Fibroblast of pulmonary artery (primary cell): ENCODE results near the gene DEPDC1B.

ENCODE experiments used
- DNase-seq: peaks from one replicate; pipeline ENCODE4 v3.0.0-alpha.2; 2010; ENCODE audit warnings: low read depth
- H3K4me3 ChIP-seq: replicated peaks from 2 replicates; pipeline ENCODE4 v1.5.1; 2011; ENCODE audit warnings: low read depth, mild to moderate bottlenecking, control low read depth, low read length, moderate library complexity
- TF ChIP-seq, protein P1 (sequence below): IDR thresholded peaks from 2 replicates; pipeline ENCODE4 v1.5.1; 2011; ENCODE audit warnings: mild to moderate bottlenecking, control low read depth, low read length, inconsistent platforms; ENCODE audit errors: missing control alignments

DEPDC1B gene

DNA sequence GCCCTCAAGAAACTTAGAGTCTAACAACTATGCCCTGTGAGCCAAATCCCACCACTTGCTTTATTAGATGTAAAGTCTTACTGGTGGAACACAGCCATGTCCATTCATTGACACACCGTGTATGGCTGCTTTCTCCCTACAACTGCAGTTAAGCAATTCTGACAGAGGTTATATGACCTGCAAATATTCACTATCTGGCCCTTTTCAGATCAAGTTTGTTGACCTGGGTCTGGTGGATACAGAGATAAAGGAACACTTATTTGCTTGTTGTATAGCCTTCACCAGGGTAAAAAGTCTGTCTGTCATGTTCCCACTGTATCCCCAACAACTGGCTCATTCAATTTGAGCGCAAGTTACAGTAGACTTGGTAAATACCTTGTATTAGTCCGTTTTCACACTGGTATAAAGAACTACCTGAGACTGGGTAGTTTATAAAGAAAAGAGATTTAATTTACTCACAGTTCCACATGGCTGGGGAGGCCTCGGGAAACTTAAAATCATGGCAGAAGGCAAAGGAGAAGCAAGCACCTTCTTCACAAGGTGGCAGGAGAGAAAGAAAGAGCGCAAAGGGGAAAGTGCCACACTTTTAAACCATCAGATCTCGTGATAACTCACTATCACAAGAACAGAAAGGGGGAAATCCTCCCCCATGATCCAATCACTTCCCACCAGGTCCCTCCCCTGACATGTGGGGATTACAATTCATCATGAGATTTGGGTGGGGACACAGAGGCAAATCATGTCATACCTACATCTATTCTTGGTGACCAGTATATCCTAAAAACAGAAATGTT, 27.9 kb downstream of the DEPDC1B start:
- no peak overlapping the region for H3K4me3 ChIP-seq
- TF ChIP-seq, protein P1, sequence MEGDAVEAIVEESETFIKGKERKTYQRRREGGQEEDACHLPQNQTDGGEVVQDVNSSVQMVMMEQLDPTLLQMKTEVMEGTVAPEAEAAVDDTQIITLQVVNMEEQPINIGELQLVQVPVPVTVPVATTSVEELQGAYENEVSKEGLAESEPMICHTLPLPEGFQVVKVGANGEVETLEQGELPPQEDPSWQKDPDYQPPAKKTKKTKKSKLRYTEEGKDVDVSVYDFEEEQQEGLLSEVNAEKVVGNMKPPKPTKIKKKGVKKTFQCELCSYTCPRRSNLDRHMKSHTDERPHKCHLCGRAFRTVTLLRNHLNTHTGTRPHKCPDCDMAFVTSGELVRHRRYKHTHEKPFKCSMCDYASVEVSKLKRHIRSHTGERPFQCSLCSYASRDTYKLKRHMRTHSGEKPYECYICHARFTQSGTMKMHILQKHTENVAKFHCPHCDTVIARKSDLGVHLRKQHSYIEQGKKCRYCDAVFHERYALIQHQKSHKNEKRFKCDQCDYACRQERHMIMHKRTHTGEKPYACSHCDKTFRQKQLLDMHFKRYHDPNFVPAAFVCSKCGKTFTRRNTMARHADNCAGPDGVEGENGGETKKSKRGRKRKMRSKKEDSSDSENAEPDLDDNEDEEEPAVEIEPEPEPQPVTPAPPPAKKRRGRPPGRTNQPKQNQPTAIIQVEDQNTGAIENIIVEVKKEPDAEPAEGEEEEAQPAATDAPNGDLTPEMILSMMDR: no peak
- DNase-seq: no peak

DNA sequence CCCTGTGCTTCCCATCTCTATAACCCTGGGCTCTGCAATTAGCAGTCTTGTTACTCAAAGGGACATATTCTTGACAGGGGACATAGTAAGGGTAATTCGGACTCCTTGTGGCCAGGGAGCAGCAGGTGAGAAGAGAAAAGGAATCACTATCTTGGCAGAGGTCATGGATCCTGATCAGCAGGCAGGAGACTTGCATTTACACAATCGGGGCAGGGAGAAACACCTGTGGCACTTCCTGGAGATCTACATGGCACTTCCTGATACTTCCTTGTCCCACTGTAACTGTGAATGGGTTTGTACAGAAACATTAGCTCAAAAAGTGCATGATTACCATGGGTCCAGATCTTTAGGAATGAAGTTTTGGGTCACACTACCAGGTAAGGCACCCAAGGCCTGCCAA, 29.2 kb downstream of the DEPDC1B start:
- DNase-seq: no peak
- TF ChIP-seq, protein P1: no peak
- H3K4me3 ChIP-seq: no peak overlapping the region

DNA sequence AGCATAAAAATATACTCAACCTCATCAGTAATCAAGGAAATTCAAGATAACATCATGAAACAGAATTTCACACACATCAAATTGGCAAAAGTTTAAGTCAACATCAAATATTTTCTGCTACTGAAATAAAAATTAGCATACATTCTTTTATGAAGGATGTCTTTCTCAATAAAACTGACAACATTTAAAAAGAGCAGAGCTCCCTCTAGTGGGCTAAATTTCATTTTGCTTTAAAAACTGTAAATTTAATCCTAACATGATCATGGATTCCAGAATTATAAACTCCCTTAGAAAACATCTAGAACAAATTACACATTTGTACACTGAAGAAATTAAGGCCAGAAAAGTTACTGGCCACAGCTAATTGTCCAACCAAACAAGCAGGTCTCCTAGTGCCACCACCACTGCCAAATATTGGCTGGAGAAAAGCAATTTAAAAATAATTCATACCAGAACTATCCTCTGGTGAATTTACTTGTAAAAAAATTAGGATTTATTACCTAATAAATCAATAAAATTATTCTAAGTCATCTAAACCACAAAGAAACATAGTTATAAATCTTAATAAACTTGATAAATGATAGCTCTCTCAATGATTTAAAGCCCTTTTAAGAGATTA, 31.2 kb downstream of the DEPDC1B start:
- TF ChIP-seq, protein P1: peak; percentile 55
- no peak overlapping the region for H3K4me3 ChIP-seq
- peak; percentile 69 for DNase-seq

DNA sequence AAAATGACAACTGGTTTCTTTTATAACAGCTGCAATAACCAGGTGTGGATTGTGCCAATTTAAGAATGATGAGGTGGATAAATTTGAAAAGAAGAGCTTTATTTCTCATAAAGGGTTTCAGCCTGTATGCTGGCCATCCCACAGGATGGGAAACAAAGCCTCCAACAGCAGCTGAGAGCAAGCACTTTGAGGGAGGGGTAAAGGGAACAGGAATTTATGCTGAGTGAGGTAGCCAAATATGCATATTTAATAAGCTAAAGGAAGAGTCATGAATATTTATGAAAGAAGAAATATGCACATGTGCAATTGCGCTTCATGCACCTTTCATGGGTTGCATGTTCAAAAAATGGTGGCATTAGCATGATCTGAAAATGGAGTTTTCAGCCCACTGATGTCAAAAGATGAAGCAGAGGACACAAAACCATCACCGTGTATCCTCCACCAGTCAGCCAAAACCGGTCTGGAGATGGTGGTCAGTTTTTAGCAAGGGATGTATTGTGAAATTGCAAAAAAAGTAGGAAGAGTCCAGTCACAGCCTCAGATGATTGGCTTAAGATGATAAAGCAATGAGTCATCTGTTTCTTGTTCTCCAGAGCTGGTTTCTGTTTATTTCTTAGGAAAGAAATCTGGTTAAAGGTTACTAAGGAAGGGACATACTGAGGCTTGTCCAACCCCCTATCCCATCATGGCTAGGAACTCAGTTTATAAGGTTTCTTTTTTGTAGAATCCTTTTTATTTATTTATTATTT, 47.9 kb downstream of the DEPDC1B start:
- TF ChIP-seq, protein P1: no peak
- no peak overlapping the region for H3K4me3 ChIP-seq

DNA sequence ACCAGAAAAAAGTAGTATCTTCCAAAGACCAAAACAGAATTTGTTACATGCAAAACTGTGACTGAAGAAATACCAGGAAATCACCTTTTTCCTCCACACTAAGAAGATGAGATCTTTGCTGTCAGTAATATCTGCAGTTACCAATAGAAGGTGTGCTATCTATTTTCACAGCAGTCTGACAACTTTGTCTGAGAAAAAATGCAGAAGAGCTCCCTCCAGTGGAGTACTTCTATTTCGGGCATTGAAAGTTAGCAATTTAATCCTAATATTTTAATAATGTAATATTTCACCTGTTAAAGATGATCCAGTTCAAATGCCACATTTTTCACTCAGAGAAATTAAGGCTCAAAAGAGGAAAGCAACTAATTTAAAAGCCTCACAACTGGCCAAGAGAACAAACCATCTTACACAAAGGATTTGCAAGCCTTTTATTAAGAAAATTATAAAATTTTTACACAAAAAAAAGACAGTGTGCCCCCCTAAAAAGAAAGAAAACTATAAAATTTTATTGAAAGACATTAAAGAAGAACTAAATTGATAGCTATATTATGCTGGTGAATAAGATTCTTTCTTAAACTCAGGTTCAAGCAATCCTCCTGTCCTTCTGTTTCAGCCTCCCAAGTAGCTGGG, 50.6 kb downstream of the DEPDC1B start:
- TF ChIP-seq, protein P1: peak; percentile 83
- no peak overlapping the region for H3K4me3 ChIP-seq
- peak; percentile 60 for DNase-seq

More for the DNA sequence above, 47.9 kb downstream of the DEPDC1B start:
- peak; percentile 91 for DNase-seq

DNA sequence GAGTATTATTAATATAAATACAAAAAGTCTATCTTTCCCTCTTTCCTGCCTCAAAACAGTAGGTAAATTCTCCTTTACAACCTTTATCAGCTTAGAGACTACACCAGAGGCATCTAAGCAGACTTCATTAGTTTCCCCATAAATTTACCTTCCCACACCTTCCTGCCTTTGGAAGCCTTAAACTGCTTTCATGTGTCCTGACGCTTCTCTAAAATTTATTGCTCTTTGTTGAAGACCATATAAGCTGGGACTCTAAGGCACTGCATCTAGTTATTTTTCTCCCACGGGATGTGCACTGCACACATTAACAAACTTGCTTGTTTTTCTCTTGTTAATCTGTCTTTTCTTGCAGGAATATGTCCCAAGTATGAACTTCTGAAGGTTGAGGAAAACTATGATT, 51.8 kb downstream of the DEPDC1B start:
- H3K4me3 ChIP-seq: no peak overlapping the region
- TF ChIP-seq, protein P1: no peak
- no peak for DNase-seq
